NT2/D1 (cell line): ENCODE measurements around the gene HLA-DQB2.

Source experiments
- YY1 ChIP-seq: IDR thresholded peaks from 2 replicates; pipeline ENCODE4 v1.6.1; 2011; ENCODE audit not compliant: insufficient read length, insufficient read depth
- ZNF274 ChIP-seq: IDR thresholded peaks from 2 replicates; pipeline ENCODE4 v1.6.1; 2011; ENCODE audit warnings: mild to moderate bottlenecking, low read depth, low read length

GRCh38 chr6:32796848-32797776, 33.8 kb upstream of the HLA-DQB2 start:
- TF ChIP-seq YY1 (no peak), ZNF274 (no peak)
